ENCODE measurements around the gene KIAA1755. TPM values are rescaled to one million over a fixed set of nuclear protein-coding genes. Genes with fewer than 3 reads are reported as not detected.

The KIAA1755 gene
- polyA plus RNA-seq, 1 of the 3 experiments (the other 2 are of a cell fraction), result 0.54 TPM

- H2AFZ ChIP-seq (ENCODE audit: low read depth), result no peak overlapping the region
- no peaks in the 10 kb centered on the region for H3K27me3 ChIP-seq (ENCODE audit: insufficient read depth)
- no peaks in the 10 kb centered on the region for H3K79me2 ChIP-seq (ENCODE audit: insufficient read depth)
- H3K4me1 ChIP-seq (ENCODE audit: control insufficient read depth in 1 of 2, insufficient read depth in 2 of 2, low read depth in 1 of 2, low read length in 1 of 2), result peaks cover 6 to 8% of the 10 kb centered on the region in 2 experiments; a peak in 3 of 4 replicates
- H4K20me1 ChIP-seq (ENCODE audit: insufficient read depth), result no peaks in the 10 kb centered on the region
- no peak for TF ChIP-seq USF1 (IDR thresholded peaks at IDR 0.05; ENCODE audit: borderline replicate concordance, low read depth)
- TF ChIP-seq SIN3A (IDR thresholded peaks at IDR 0.05; ENCODE audit: borderline replicate concordance, low read depth, low read length), result no peak
- no peak for TF ChIP-seq MEF2A (IDR thresholded peaks at IDR 0.05; ENCODE audit: borderline replicate concordance, low read depth)
- TF ChIP-seq RCOR1 (IDR thresholded peaks at IDR 0.05; ENCODE audit: low read length), result no peak
- TF ChIP-seq, protein P1, sequence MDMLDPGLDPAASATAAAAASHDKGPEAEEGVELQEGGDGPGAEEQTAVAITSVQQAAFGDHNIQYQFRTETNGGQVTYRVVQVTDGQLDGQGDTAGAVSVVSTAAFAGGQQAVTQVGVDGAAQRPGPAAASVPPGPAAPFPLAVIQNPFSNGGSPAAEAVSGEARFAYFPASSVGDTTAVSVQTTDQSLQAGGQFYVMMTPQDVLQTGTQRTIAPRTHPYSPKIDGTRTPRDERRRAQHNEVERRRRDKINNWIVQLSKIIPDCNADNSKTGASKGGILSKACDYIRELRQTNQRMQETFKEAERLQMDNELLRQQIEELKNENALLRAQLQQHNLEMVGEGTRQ (IDR thresholded peaks at IDR 0.05; ENCODE audit: borderline replicate concordance, low read depth, low read length), result no peak
- no peak overlapping the region for H3K4me2 ChIP-seq
- DNase-seq, result no peak
- POLR2A ChIA-PET, result no interaction called here
- H3K4me3 ChIP-seq (ENCODE audit: low read depth in 2 of 2, low read length in 1 of 2), result no peak overlapping the region
- H3K9ac ChIP-seq, result no peak overlapping the region
- H3K36me3 ChIP-seq (replicated peaks in 1 of 2; ENCODE audit: control insufficient read depth in 1 of 2, insufficient read depth in 2 of 2, low read length in 1 of 2), result no peaks in the 10 kb centered on the region
- 50% methylated on average over 3 of the region's 3 CpGs for WGBS (ENCODE audit: low lambda C conversion rate)
- CTCF ChIA-PET, result interaction anchor here (0.7 to 9.4 kb wide), 4 partner anchors 9 to 148 kb away, joined by 3 to 95 read pairs (median 4); no protein-coding TSS in a partner anchor
- no peaks in the 10 kb centered on the region for H3K9me3 ChIP-seq
- H3F3A ChIP-seq (replicated peaks; ENCODE audit: insufficient read depth), result peaks cover 4% of the 10 kb centered on the region
- no peaks in the 10 kb centered on the region for H3K9me2 ChIP-seq
- H3K27ac ChIP-seq (ENCODE audit: low read depth in 2 of 2, low read length in 1 of 2), result no peak overlapping the region
Measured at GRCh38 chr20:38205001-38205400, 55.5 kb downstream of the KIAA1755 start.

DNA sequence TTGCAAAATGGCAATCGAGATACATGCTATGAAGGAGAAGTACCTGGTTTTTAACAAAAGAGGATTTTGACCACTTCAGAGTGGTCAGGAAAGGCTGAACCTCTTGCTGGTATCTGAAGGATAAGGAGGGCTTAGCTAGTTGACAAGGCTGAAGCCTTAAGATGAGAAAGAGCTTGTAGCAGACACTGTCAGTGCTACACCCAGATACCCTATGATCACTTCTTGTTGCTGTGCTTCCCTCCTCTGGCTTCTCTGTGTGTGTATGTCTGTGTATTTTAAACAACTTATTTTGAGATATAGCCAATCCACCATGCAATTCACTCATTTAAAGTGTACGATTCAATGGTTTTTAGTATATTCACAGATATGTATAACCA is 56.6 kb downstream of the KIAA1755 start:
- H3K9me3 ChIP-seq, result no peaks in the 10 kb centered on the region
- no peak overlapping the region for H3K4me2 ChIP-seq
- H3K9ac ChIP-seq, result no peak overlapping the region
- H3K9me2 ChIP-seq, result no peaks in the 10 kb centered on the region
- H3K27ac ChIP-seq (ENCODE audit: low read depth in 2 of 2, low read length in 1 of 2), result no peak overlapping the region
- no peaks in the 10 kb centered on the region for H3K79me2 ChIP-seq (ENCODE audit: insufficient read depth)
- peaks cover 4% of the 10 kb centered on the region for H3F3A ChIP-seq (replicated peaks; ENCODE audit: insufficient read depth)
- H3K27me3 ChIP-seq (ENCODE audit: insufficient read depth), result no peaks in the 10 kb centered on the region
- CTCF ChIA-PET, result interaction anchor here (16.4 kb wide), 1 partner anchor 18 kb away, joined by 148 read pairs; no protein-coding TSS in a partner anchor
- H2AFZ ChIP-seq (ENCODE audit: low read depth), result no peak overlapping the region
- no peak overlapping the region for H3K4me3 ChIP-seq (ENCODE audit: low read depth in 2 of 2, low read length in 1 of 2)
- H3K4me1 ChIP-seq (ENCODE audit: control insufficient read depth in 1 of 2, insufficient read depth in 2 of 2, low read depth in 1 of 2, low read length in 1 of 2), result peaks cover 0 to 6% of the 10 kb centered on the region in 2 experiments; a peak in 1 of 4 replicates
- no peaks in the 10 kb centered on the region for H4K20me1 ChIP-seq (ENCODE audit: insufficient read depth)
- no peaks in the 10 kb centered on the region for H3K36me3 ChIP-seq (replicated peaks in 1 of 2; ENCODE audit: control insufficient read depth in 1 of 2, insufficient read depth in 2 of 2, low read length in 1 of 2)
- DNase-seq, result no peak
- whole genome bisulfite sequencing (ENCODE audit: low lambda C conversion rate), result 95% methylated on average over 2 of the region's 2 CpGs
- POLR2A ChIA-PET, result no interaction called here
- TF ChIP-seq TAF1 (IDR thresholded peaks at IDR 0.05; ENCODE audit: borderline replicate concordance, low read depth, low read length) (no peak), TEAD4 (IDR thresholded peaks at IDR 0.05; ENCODE audit: borderline replicate concordance, insufficient read depth) (no peak), RXRA (IDR thresholded peaks at IDR 0.05; ENCODE audit: borderline replicate concordance, low read depth) (no peak), SMC3 (IDR thresholded peaks at IDR 0.05; ENCODE audit: low read depth, low read length) (no peak), RAD21 (IDR thresholded peaks at IDR 0.05; ENCODE audit: low read length) (no peak), NFIC (IDR thresholded peaks at IDR 0.05; ENCODE audit: borderline replicate concordance) (no peak), FOXJ3 (CRISPR knock-in tag; IDR thresholded peaks at IDR 0.05) (no peak), MEF2A (IDR thresholded peaks at IDR 0.05; ENCODE audit: borderline replicate concordance, low read depth) (no peak), CHD2 (IDR thresholded peaks at IDR 0.05; ENCODE audit: low read length, partially characterized antibody) (no peak), GABPA (IDR thresholded peaks at IDR 0.05; ENCODE audit: low read depth) (no peak), ZBTB33 (IDR thresholded peaks at IDR 0.05; ENCODE audit: borderline replicate concordance, low read depth) (no peak), FOXM1 (IDR thresholded peaks at IDR 0.05; ENCODE audit: low read depth) (no peak), REST (IDR thresholded peaks at IDR 0.05; ENCODE audit: low read depth, low read length) (no peak)
- TF ChIP-seq, protein P1 (IDR thresholded peaks at IDR 0.05; ENCODE audit: borderline replicate concordance, low read depth, low read length), result no peak
- TF ChIP-seq, protein P2, sequence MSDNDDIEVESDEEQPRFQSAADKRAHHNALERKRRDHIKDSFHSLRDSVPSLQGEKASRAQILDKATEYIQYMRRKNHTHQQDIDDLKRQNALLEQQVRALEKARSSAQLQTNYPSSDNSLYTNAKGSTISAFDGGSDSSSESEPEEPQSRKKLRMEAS (IDR thresholded peaks at IDR 0.05; ENCODE audit: low read depth), result no peak

Data from SK-N-SH (cell line).